Endodermal cell (in vitro differentiated cells): ENCODE results near the gene KIF16B. TPM values are rescaled to one million over a fixed set of nuclear protein-coding genes. Genes with fewer than 3 reads are reported as not detected.

ENCODE experiments used
- DNase-seq: peaks from one replicate; pipeline ENCODE4 v3.0.0-alpha.2; 2017
- H3K27ac ChIP-seq: 2 replicates; pipeline ENCODE4 v1.5.1; 2013; ENCODE audit warnings: mild to moderate bottlenecking, low read depth, low read length, moderate library complexity
- H3K27me3 ChIP-seq: 2 replicates; pipeline ENCODE4 v1.6.1; 2013; ENCODE audit warnings: mild to moderate bottlenecking, low read length, moderate library complexity; ENCODE audit not compliant: insufficient read depth, control insufficient read depth, poor library complexity, severe bottlenecking
- H3K36me3 ChIP-seq: 2 replicates; pipeline ENCODE4 v1.7.0; 2013; ENCODE audit warnings: mild to moderate bottlenecking, low read length, moderate library complexity; ENCODE audit not compliant: control insufficient read depth, insufficient read depth
- H3K4me1 ChIP-seq: one replicate; pipeline ENCODE4 v1.7.0; 2013; ENCODE audit warnings: low read length; ENCODE audit not compliant: control insufficient read depth, insufficient read depth
- H3K4me3 ChIP-seq: 2 replicates; pipeline ENCODE4 v1.5.1; 2013; ENCODE audit warnings: mild to moderate bottlenecking, low read length, moderate library complexity
- H3K9ac ChIP-seq: 2 replicates; pipeline ENCODE4 v1.6.1; 2013; ENCODE audit warnings: mild to moderate bottlenecking, low read length, moderate library complexity; ENCODE audit not compliant: poor library complexity, severe bottlenecking; ENCODE audit errors: extremely low read depth
- H3K9me3 ChIP-seq: 2 replicates; pipeline ENCODE4 v1.6.1; 2013; ENCODE audit warnings: mild to moderate bottlenecking, low read length, moderate library complexity; ENCODE audit not compliant: control insufficient read depth
- H3K27ac Mint-ChIP-seq: 2 replicates; pipeline ENCODE4 v1.8.0; 2020; ENCODE audit warnings: mixed read lengths
- H3K27me3 Mint-ChIP-seq: 2 replicates; pipeline ENCODE4 v1.8.0; 2021; ENCODE audit warnings: mild to moderate bottlenecking, mixed read lengths; ENCODE audit not compliant: insufficient read depth
- H3K36me3 Mint-ChIP-seq: 2 replicates; pipeline ENCODE4 v1.8.0; 2020; ENCODE audit warnings: low read depth, mixed read lengths
- H3K4me1 Mint-ChIP-seq: 2 replicates; pipeline ENCODE4 v1.8.0; 2020; ENCODE audit warnings: mixed read lengths
- H3K4me3 Mint-ChIP-seq: 2 replicates; pipeline ENCODE4 v1.8.0; 2020; ENCODE audit warnings: mild to moderate bottlenecking, moderate library complexity, mixed read lengths
- H3K9me3 Mint-ChIP-seq: 2 replicates; pipeline ENCODE4 v1.8.0; 2020; ENCODE audit warnings: mild to moderate bottlenecking, mixed read lengths
- CTCF ChIP-seq: fragments of 200-600 bp; sonication (generic); conservative IDR thresholded peaks from 2 replicates; pipeline ENCODE4 v1.5.0; 2021; ENCODE audit warnings: antibody characterized with exemption, mild to moderate bottlenecking
- WGBS, 2 experiments: methylation state at CpG; one replicate each; pipeline versions ENCODE4 v1.1.5 to v1.1.7; 2013; ENCODE audit warnings: missing lambda C conversion rate in 2 of 2, mixed read lengths in 1 of 2; ENCODE audit not compliant: insufficient coverage in 1 of 2, insufficient read length in 1 of 2; 5-methylcytosine and 5-hydroxymethylcytosine counted together
- total RNA-seq, 2 donors: library from RNA; stranded (reverse); fragmentation: NEBNext Ultra II Directional in 1 of 2; extraction: Animal tissue kit (Norgen Biotek cat#: 25700) in 1 of 2; gene quantifications; 2 replicates in 1 of 2; 3 replicates in 1 of 2; pipeline ENCODE4 v1.2.1, GENCODE V29; 2021

Gene KIF16B
- total RNA-seq, 2 donors from 2014 or later, result 17.3 to 18.8 TPM

GRCh38 chr20:16404640-16405039, 168.6 kb downstream of the KIF16B start:
- H3K27ac ChIP-seq, result no peak overlapping the region
- H3K9ac ChIP-seq, result no peak overlapping the region
- WGBS, 2 experiments, result 93 to 98% methylated on average over 9 of the region's 9 CpGs
- H3K36me3 Mint-ChIP-seq, result peaks cover 39% of the 10 kb centered on the region
- no peaks in the 10 kb centered on the region for H3K9me3 Mint-ChIP-seq
- H3K4me3 Mint-ChIP-seq, result no peak overlapping the region
- no peaks in the 10 kb centered on the region for H3K9me3 ChIP-seq
- H3K4me1 Mint-ChIP-seq, result peaks cover 11% of the 10 kb centered on the region
- H3K36me3 ChIP-seq, result peaks cover 10% of the 10 kb centered on the region
- DNase-seq, result no peak
- H3K4me3 ChIP-seq, result no peak overlapping the region
- H3K27me3 Mint-ChIP-seq, result no peaks in the 10 kb centered on the region
- H3K27me3 ChIP-seq, result no peaks in the 10 kb centered on the region
- H3K4me1 ChIP-seq, result peaks cover 7% of the 10 kb centered on the region
- H3K27ac Mint-ChIP-seq, result no peak overlapping the region
- no peak for TF ChIP-seq CTCF

- no peak overlapping the region for H3K9ac ChIP-seq
- no peak overlapping the region for H3K27ac ChIP-seq
- no peak for DNase-seq
- no peaks in the 10 kb centered on the region for H3K9me3 ChIP-seq
- 88 to 92% methylated on average over 5 of the region's 5 CpGs for WGBS, 2 experiments
- H3K4me1 Mint-ChIP-seq, result peaks cover 11% of the 10 kb centered on the region
- H3K4me1 ChIP-seq, result peaks cover 7% of the 10 kb centered on the region
- no peaks in the 10 kb centered on the region for H3K27me3 ChIP-seq
- peak; percentile 56 for TF ChIP-seq CTCF
- peaks cover 41% of the 10 kb centered on the region for H3K36me3 Mint-ChIP-seq
- no peak overlapping the region for H3K27ac Mint-ChIP-seq
- peaks cover 10% of the 10 kb centered on the region for H3K36me3 ChIP-seq
- H3K4me3 Mint-ChIP-seq, result no peak overlapping the region
- no peak overlapping the region for H3K4me3 ChIP-seq
- H3K9me3 Mint-ChIP-seq, result no peaks in the 10 kb centered on the region
- H3K27me3 Mint-ChIP-seq, result no peaks in the 10 kb centered on the region
These were observed 169.1 kb downstream of the KIF16B start for GRCh38 chr20:16404171-16404570.

GRCh38 chr20:16400234-16400633, 173.0 kb downstream of the KIF16B start:
- H3K27ac Mint-ChIP-seq, result no peak overlapping the region
- Histone ChIP-seq H3K27me3 (no peaks in the 10 kb centered on the region), H3K4me1 (no peaks in the 10 kb centered on the region), H3K9me3 (no peaks in the 10 kb centered on the region), H3K36me3 (peaks cover 8% of the 10 kb centered on the region), H3K27ac (no peak overlapping the region), H3K4me3 (no peak overlapping the region), H3K9ac (no peak overlapping the region)
- no peak overlapping the region for H3K4me3 Mint-ChIP-seq
- no peak for DNase-seq
- H3K36me3 Mint-ChIP-seq, result peaks cover 36% of the 10 kb centered on the region
- TF ChIP-seq CTCF, result no peak
- no peaks in the 10 kb centered on the region for H3K4me1 Mint-ChIP-seq
- no peaks in the 10 kb centered on the region for H3K27me3 Mint-ChIP-seq
- H3K9me3 Mint-ChIP-seq, result no peaks in the 10 kb centered on the region
